HepG2 (cell line): ENCODE measurements around the gene SLC13A3. TPM values are rescaled to one million over a fixed set of nuclear protein-coding genes. Genes with fewer than 3 reads are reported as not detected.

Experiments used
- AHDC1 ChIP-seq: sonication (generic); formaldehyde crosslinking; IDR thresholded peaks from 2 replicates; pipeline ENCODE4 v1.5.1; 2020; ENCODE audit warnings: mild to moderate bottlenecking, missing genetic modification reagents, borderline replicate concordance
- CCAR2 ChIP-seq: fragments of 200-400 bp; formaldehyde crosslinking; optimal IDR thresholded peaks from 2 replicates; pipeline ENCODE3; 2018; ENCODE audit warnings: low read depth, mild to moderate bottlenecking, low read length, moderate library complexity
- HHEX ChIP-seq: IDR thresholded peaks from 2 replicates; pipeline ENCODE4 v1.6.1; 2016; ENCODE audit warnings: control low read depth
- HMG20B ChIP-seq: conservative IDR thresholded peaks from 2 replicates; pipeline ENCODE4 v1.6.1; 2016; ENCODE audit warnings: missing genetic modification reagents, missing compliant biosample characterization
- RBM22 ChIP-seq: fragments of 200-400 bp; formaldehyde crosslinking; optimal IDR thresholded peaks from 2 replicates; pipeline ENCODE3; 2017; ENCODE audit warnings: mild to moderate bottlenecking, low read length, moderate library complexity
- TEAD3 ChIP-seq: optimal IDR thresholded peaks from 2 replicates; pipeline ENCODE3; 2016; ENCODE audit warnings: borderline replicate concordance
- ZMAT3 ChIP-seq: sonication (generic); formaldehyde crosslinking; conservative IDR thresholded peaks from 2 replicates; pipeline ENCODE4 v1.7.0; 2021; ENCODE audit warnings: missing genetic modification reagents
- ZMYM3 ChIP-seq: sonication (generic); formaldehyde crosslinking; IDR thresholded peaks from 2 replicates; pipeline ENCODE4 v1.5.1; 2020; ENCODE audit warnings: mild to moderate bottlenecking, missing genetic modification reagents
- ZNF318 ChIP-seq: sonication (generic); formaldehyde crosslinking; IDR thresholded peaks from 2 replicates; pipeline ENCODE4 v1.4.0; 2020; ENCODE audit warnings: mild to moderate bottlenecking, missing genetic modification reagents
- ZNF580 ChIP-seq: IDR thresholded peaks from 2 replicates; pipeline ENCODE4 v1.6.1; 2016; ENCODE audit warnings: low read depth, borderline replicate concordance
- ZNF781 ChIP-seq: sonication (generic); formaldehyde crosslinking; IDR thresholded peaks from 2 replicates; pipeline ENCODE4 v1.5.1; 2020; ENCODE audit warnings: borderline replicate concordance, mild to moderate bottlenecking, missing genetic modification reagents; ENCODE audit errors: not compliant biosample characterization
- polyA plus RNA-seq, 8 experiments: library from polyadenylated mRNA; depleted of rRNA in 3 of 8; stranded (reverse) in 7 of 8; unstranded in 1 of 8; fragments of >200 nt; fragmentation: Illumina TruSeq in 4 of 8; extraction: Trizol in 4 of 8; gene quantifications; 2 replicates each; pipeline versions ENCODE4 v1.2.1 to v1.2.3, GENCODE V29; 2011 to 2016; ENCODE audit warnings: low read depth in 4 of 8, missing spikeins in 1 of 8, mixed read lengths in 1 of 8; ENCODE audit not compliant: insufficient read depth in 1 of 8
- total RNA-seq, 5 experiments: library from RNA; depleted of rRNA; stranded (reverse); fragments of >200 nt; fragmentation: Illumina TruSeq; extraction: Trizol; gene quantifications; 2 replicates each; pipeline ENCODE4 v1.2.3, GENCODE V29; 2016; ENCODE audit warnings: low read depth in 1 of 5
- TF ChIP-seq, protein P1 (sequence below): sonication (generic); formaldehyde crosslinking; IDR thresholded peaks from 2 replicates; pipeline ENCODE4 v1.5.1; 2020; ENCODE audit warnings: missing genetic modification reagents, mild to moderate bottlenecking, borderline replicate concordance

The SLC13A3 gene
- total and polyA plus RNA-seq, 2 of the 13 experiments (the other 11 are each of a cell fraction or from before 2014, with no cell fraction given) = 66.5 to 76.0 TPM

DNA sequence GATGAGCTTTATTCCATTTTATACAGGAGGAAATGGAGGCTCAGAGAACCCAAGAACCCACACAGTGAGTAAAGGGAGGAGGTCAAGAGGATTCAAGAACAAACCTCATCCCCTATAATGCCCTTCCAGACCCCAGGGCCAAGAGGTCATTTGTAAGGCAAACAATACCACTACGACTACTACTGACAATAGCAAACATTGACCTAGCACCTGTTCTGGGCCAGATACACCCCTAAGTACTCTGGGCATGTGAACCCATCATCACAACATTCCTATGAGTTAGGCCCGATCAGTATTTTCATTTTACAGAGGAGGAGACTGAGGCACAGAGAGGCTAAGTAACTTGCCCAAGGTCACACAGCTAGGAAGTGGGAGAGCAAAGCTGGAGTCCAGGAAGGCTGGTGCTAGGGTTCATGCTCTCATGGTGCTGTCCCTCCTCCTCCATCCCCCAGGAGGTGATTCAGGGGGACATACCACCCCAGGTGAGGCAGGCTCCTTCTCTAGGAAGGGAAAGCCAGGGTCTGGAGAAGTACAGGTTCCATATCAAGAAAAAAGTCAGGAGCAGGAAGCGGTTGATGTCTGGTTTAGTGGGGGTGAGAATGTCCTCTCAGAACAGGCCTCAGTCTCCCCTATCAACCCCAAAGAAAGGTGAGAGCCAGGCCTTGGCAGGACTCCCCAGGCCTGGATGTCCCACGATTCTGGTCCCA lies 13.7 kb downstream of the SLC13A3 start (continued):
- TF ChIP-seq ZMAT3 (CRISPR knock-in tag) (0 out of 2 replicates have a peak, but pooled peaks have one; percentile 24), AHDC1 (peak; percentile 44; the same call in 1 of the 2 replicates), ZNF781 (peak; percentile 75), ZNF580 (CRISPR knock-in tag) (0 out of 2 replicates have a peak, but pooled peaks have one; percentile 15), ZNF318 (CRISPR knock-in tag) (0 out of 2 replicates have a peak, but pooled peaks have one; percentile 28), HMG20B (CRISPR knock-in tag) (0 out of 2 replicates have a peak, but pooled peaks have one; percentile 2), ZMYM3 (CRISPR knock-in tag) (peak; percentile 99), HHEX (CRISPR knock-in tag) (peak; percentile 63), CCAR2 (no peak), RBM22 (peak; percentile 59), TEAD3 (CRISPR knock-in tag) (peak; percentile 30)
- TF ChIP-seq, protein P1, sequence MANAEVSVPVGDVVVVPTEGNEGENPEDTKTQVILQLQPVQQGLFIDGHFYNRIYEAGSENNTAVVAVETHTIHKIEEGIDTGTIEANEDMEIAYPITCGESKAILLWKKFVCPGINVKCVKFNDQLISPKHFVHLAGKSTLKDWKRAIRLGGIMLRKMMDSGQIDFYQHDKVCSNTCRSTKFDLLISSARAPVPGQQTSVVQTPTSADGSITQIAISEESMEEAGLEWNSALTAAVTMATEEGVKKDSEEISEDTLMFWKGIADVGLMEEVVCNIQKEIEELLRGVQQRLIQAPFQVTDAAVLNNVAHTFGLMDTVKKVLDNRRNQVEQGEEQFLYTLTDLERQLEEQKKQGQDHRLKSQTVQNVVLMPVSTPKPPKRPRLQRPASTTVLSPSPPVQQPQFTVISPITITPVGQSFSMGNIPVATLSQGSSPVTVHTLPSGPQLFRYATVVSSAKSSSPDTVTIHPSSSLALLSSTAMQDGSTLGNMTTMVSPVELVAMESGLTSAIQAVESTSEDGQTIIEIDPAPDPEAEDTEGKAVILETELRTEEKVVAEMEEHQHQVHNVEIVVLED (CRISPR knock-in tag) = peak; percentile 9; the same call in 1 of the 2 replicates
